ENCODE data around the gene EDAR.

- TF ChIP-seq POLR2A (IDR thresholded peaks at IDR 0.05), result no peak
- TF ChIP-seq CTCF (IDR thresholded peaks at IDR 0.05), result no peak
- no peak for TF ChIP-seq POLR2AphosphoS5 (IDR thresholded peaks at IDR 0.05)
These were observed 70.7 kb downstream of the EDAR start for GRCh38 chr2:108918156-108918874.

Measured in stomach (tissue), 4 donors.